Measurements from ENCODE around the gene CNOT1. TPM values are rescaled to one million over a fixed set of nuclear protein-coding genes. Genes with fewer than 3 reads are reported as not detected.

The CNOT1 gene
- total RNA-seq: 10 to 100 TPM; 53.8 to 74.9 (median 65.5) TPM
- long read RNA-seq, full-length matches to known transcripts: 4 of 5 reads
- long read RNA-seq, partial matches to known transcripts: 1 of 5 reads
- long read RNA-seq, other reads (novel, unspliced or antisense): 0 of 5 reads

- intact Hi-C loops (cut with DNase I): no loop called here
- no peaks in the 10 kb centered on the region for H3K36me3 ChIP-seq
- H3K27ac ChIP-seq: peak within 1 kb of the TSS; percentile 91 to 96 (median 94)
- TF ChIP-seq, protein P1, sequence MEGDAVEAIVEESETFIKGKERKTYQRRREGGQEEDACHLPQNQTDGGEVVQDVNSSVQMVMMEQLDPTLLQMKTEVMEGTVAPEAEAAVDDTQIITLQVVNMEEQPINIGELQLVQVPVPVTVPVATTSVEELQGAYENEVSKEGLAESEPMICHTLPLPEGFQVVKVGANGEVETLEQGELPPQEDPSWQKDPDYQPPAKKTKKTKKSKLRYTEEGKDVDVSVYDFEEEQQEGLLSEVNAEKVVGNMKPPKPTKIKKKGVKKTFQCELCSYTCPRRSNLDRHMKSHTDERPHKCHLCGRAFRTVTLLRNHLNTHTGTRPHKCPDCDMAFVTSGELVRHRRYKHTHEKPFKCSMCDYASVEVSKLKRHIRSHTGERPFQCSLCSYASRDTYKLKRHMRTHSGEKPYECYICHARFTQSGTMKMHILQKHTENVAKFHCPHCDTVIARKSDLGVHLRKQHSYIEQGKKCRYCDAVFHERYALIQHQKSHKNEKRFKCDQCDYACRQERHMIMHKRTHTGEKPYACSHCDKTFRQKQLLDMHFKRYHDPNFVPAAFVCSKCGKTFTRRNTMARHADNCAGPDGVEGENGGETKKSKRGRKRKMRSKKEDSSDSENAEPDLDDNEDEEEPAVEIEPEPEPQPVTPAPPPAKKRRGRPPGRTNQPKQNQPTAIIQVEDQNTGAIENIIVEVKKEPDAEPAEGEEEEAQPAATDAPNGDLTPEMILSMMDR (IDR thresholded peaks at IDR 0.05): no peak
- TF ChIP-seq POLR2A (IDR thresholded peaks at IDR 0.05): peak; percentile 73
- WGBS (ENCODE audit: insufficient coverage, low coverage, low lambda C conversion rate, missing lambda C conversion rate): 1% methylated on average over 47 of the region's 61 CpGs
- ATAC-seq (peak; percentile 87 to 94 (median 90)), DNase-seq (peak; percentile 97 to 98 (median 98))
- H3K4me1 ChIP-seq: peaks cover 0 to 27% (median 11%) of the 10 kb centered on the region in 4 donors
- no peaks in the 10 kb centered on the region for H3K27me3 ChIP-seq
- peak within 1 kb of the TSS; percentile 87 to 97 (median 89) for H3K4me3 ChIP-seq
- no peaks in the 10 kb centered on the region for H3K9me3 ChIP-seq
Measured at GRCh38 chr16:58629733-58630640, at the start of gene CNOT1. CNOT1 (minus strand) TSS chr16:58629826; CDS start chr16:58599337, 30,489 bp downstream.

- Histone ChIP-seq H3K9me3 (no peaks in the 10 kb centered on the region), H3K27me3 (no peaks in the 10 kb centered on the region), H3K27ac (no peak overlapping the region), H3K4me3 (no peak overlapping the region), H3K4me1 (peaks cover 0 to 6% (median 1%) of the 10 kb centered on the region in 4 donors), H3K36me3 (peaks cover 0 to 14% (median under 1%) of the 10 kb centered on the region in 4 donors)
- ATAC-seq (peak; percentile 83 to 93 (median 88)), DNase-seq (peak; percentile 58 to 78 (median 74))
- TF ChIP-seq POLR2A (IDR thresholded peaks at IDR 0.05): no peak
- TF ChIP-seq, protein P1 (IDR thresholded peaks at IDR 0.05): peak; percentile 50 to 80 (median 60)
- intact Hi-C loops (cut with DNase I): loop anchor here (2.0 to 10.0 kb wide), 2 partner anchors 76 to 78 kb away; no protein-coding TSS in a partner anchor
- 36% methylated on average over 3 of the region's 3 CpGs for WGBS (ENCODE audit: insufficient coverage, low coverage, low lambda C conversion rate, missing lambda C conversion rate)
Measured at GRCh38 chr16:58678716-58679115, 49.1 kb upstream of the CNOT1 start.

- no peaks in the 10 kb centered on the region for H3K9me3 ChIP-seq
- DNase-seq (no peak), ATAC-seq (no peak)
- intact Hi-C loops (cut with DNase I): loop anchor here (2.0 to 10.0 kb wide), 2 partner anchors 77 to 79 kb away; no protein-coding TSS in a partner anchor
- H3K27me3 ChIP-seq: no peaks in the 10 kb centered on the region
- no peak overlapping the region for H3K4me3 ChIP-seq
- peaks cover 0 to 14% (median under 1%) of the 10 kb centered on the region in 4 donors for H3K36me3 ChIP-seq
- H3K4me1 ChIP-seq: peaks cover 0 to 1% (median 0%) of the 10 kb centered on the region in 4 donors
- TF ChIP-seq POLR2A (IDR thresholded peaks at IDR 0.05): no peak
- TF ChIP-seq, protein P1 (IDR thresholded peaks at IDR 0.05): no peak
- WGBS (ENCODE audit: insufficient coverage, low coverage, low lambda C conversion rate, missing lambda C conversion rate): no CpG with 5 or more reads among the region's 4 CpGs
- H3K27ac ChIP-seq: no peak overlapping the region
Measured at GRCh38 chr16:58678269-58678668, 48.6 kb upstream of the CNOT1 start.

GRCh38 chr16:58670946-58671583 is 41.4 kb upstream of the CNOT1 start:
- DNase-seq (no peak), ATAC-seq (no peak)
- H3K4me3 ChIP-seq: no peak overlapping the region
- H3K36me3 ChIP-seq: peaks cover 0 to 22% (median 3%) of the 10 kb centered on the region in 4 donors
- intact Hi-C loops (cut with DNase I): loop anchor here in 1 of 2 donors (10.0 kb wide), 1 partner anchor 84 kb away; no protein-coding TSS in a partner anchor
- H3K9me3 ChIP-seq: no peaks in the 10 kb centered on the region
- 95% methylated on average over 11 of the region's 18 CpGs for WGBS (ENCODE audit: insufficient coverage, low coverage, low lambda C conversion rate, missing lambda C conversion rate)
- no peak overlapping the region for H3K27ac ChIP-seq
- H3K27me3 ChIP-seq: no peaks in the 10 kb centered on the region
- no peaks in the 10 kb centered on the region for H3K4me1 ChIP-seq
- TF ChIP-seq, protein P1 (IDR thresholded peaks at IDR 0.05): no peak
- no peak for TF ChIP-seq POLR2A (IDR thresholded peaks at IDR 0.05)

All from right lobe of liver (tissue), 6 donors.